HG03575 (cell line): ENCODE measurements around the gene MYL11.
"Not testable (repeated sequence)": the region's sequence is repeated elsewhere in the genome, so short reads cannot be mapped to it uniquely, and the experiment has no call there.

Experiments used
- ATAC-seq: cut with Tn5 transposase; IDR thresholded peaks from one replicate; pipeline ENCODE4 v1.9.1; 2021; ENCODE audit not compliant: unreplicated experiment, insufficient number of reproducible peaks, low FRiP score; ENCODE audit errors: extremely low read depth

Gene MYL11

GRCh38 chr16:30374538-30374937 lies at the start of gene MYL11:
TSS of gene MYL11 (plus strand) at chr16:30374802. CDS start at chr16:30374858, 56 bp downstream.
- ATAC-seq = no peak

GRCh38 chr16:30334473-30334989 lies 40.1 kb upstream of the MYL11 start:
- ATAC-seq = not testable (repeated sequence)

GRCh38 chr16:30335028-30335597 lies 39.5 kb upstream of the MYL11 start:
- not testable (repeated sequence) for ATAC-seq

GRCh38 chr16:30335598-30336474 lies 38.8 kb upstream of the MYL11 start:
- no peak for ATAC-seq

- ATAC-seq = not testable (repeated sequence)
Observed at GRCh38 chr16:30337964-30338357, 36.6 kb upstream of the MYL11 start.

GRCh38 chr16:30338715-30339114 lies 35.9 kb upstream of the MYL11 start:
- ATAC-seq = not testable (repeated sequence)

GRCh38 chr16:30340621-30341020 lies 34.0 kb upstream of the MYL11 start:
- ATAC-seq = no peak

GRCh38 chr16:30341971-30342370 lies 32.6 kb upstream of the MYL11 start:
- not testable (repeated sequence) for ATAC-seq

- no peak for ATAC-seq
Observed at GRCh38 chr16:30342751-30343490, 31.7 kb upstream of the MYL11 start.

- ATAC-seq = not testable (repeated sequence)
Observed at GRCh38 chr16:30343491-30343820, 31.1 kb upstream of the MYL11 start.

GRCh38 chr16:30346286-30346685 lies 28.3 kb upstream of the MYL11 start:
- ATAC-seq = no peak

GRCh38 chr16:30348113-30348512 lies 26.5 kb upstream of the MYL11 start:
- no peak for ATAC-seq

GRCh38 chr16:30348929-30349328 lies 25.7 kb upstream of the MYL11 start:
- ATAC-seq = no peak

GRCh38 chr16:30349675-30350074 lies 24.9 kb upstream of the MYL11 start:
- ATAC-seq = no peak

GRCh38 chr16:30350134-30350871 lies 24.3 kb upstream of the MYL11 start:
- ATAC-seq = no peak

- ATAC-seq = no peak
Observed at GRCh38 chr16:30351001-30351441, 23.6 kb upstream of the MYL11 start.

GRCh38 chr16:30351586-30352419 lies 22.8 kb upstream of the MYL11 start:
- ATAC-seq = no peak
